ENCODE results near the gene TMEFF1. TPM values are rescaled to one million over a fixed set of nuclear protein-coding genes. Genes with fewer than 3 reads are reported as not detected.
A peak's percentile ranks its signal among the peaks of the same experiment; 100 is the strongest.

The TMEFF1 gene
- total RNA-seq, 1 experiment from 2014 or later: 65.5 TPM

DNA sequence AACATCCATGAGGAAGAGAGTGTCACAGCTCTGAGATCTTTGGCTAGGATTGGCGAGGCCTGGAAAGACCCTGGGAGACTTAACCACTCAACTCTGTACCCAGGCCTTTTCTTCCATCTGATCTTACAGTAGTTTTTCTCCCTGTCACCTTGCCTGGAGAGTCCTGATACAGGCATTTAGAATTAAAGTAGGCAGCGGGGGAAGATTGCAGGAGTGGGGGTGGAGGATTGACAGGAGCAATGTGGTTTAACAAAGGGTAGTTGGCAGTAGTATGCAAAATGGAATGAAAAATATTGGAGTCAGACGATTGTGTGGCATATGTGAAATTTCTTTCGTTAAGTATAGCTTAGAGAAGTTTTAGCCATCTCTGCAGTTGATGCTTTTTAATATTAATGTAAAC lies 16.9 kb downstream of the TMEFF1 start:
- Histone ChIP-seq H2BK20ac (ENCODE audit: low read depth, low read length, poor library complexity, severe bottlenecking) (no peak overlapping the region), H4K8ac (replicated peaks; ENCODE audit: insufficient read length, low read depth, low read length) (no peak overlapping the region), H2BK5ac (ENCODE audit: insufficient read length, low read length) (no peak overlapping the region), H3K23ac (ENCODE audit: insufficient read length, low read depth, low read length) (no peak overlapping the region), H4K91ac (ENCODE audit: insufficient read length, low read depth, low read length) (no peak overlapping the region), H3K23me2 (ENCODE audit: insufficient read length, low read depth, low read length, poor library complexity, severe bottlenecking) (no peaks in the 10 kb centered on the region), H3K9ac (ENCODE audit: extremely low read depth, insufficient read length, low read length) (no peak overlapping the region), H3K9me3 (ENCODE audit: control insufficient read depth, low read depth, low read length) (no peaks in the 10 kb centered on the region), H3K27ac (ENCODE audit: insufficient read length, low read depth, low read length) (no peak overlapping the region), H4K5ac (ENCODE audit: insufficient read length, low read depth, low read length) (no peak overlapping the region), H2AFZ (ENCODE audit: low read length) (no peak overlapping the region), H3K79me1 (ENCODE audit: insufficient read depth, low read depth, low read length, poor library complexity, severe bottlenecking) (peaks cover 19% of the 10 kb centered on the region), H2AK5ac (ENCODE audit: insufficient read length, low read length) (no peak overlapping the region), H4K20me1 (ENCODE audit: control insufficient read depth, insufficient read depth, insufficient read length) (no peaks in the 10 kb centered on the region), H3K79me2 (ENCODE audit: insufficient read depth, low read length) (peaks cover 29% of the 10 kb centered on the region; the same call in 1 of the 2 replicates), H2BK15ac (ENCODE audit: low read depth, low read length) (no peak overlapping the region), H3T11ph (ENCODE audit: low read length) (no peak overlapping the region), H3K4me1 (ENCODE audit: insufficient read depth, low read length) (peaks cover 11% of the 10 kb centered on the region; the same call in 1 of the 2 replicates), H3K14ac (ENCODE audit: insufficient read depth, low read length) (no peak overlapping the region), H3K4me2 (ENCODE audit: insufficient read depth, insufficient read length, low read length) (no peak overlapping the region), H3K4ac (ENCODE audit: low read depth, low read length) (no peak overlapping the region), H2BK12ac (ENCODE audit: insufficient read length, low read depth, low read length) (no peak overlapping the region), H3K18ac (ENCODE audit: insufficient read length, low read depth, low read length) (no peak overlapping the region), H2BK120ac (ENCODE audit: low read depth, low read length, poor library complexity, severe bottlenecking) (no peak overlapping the region), H3K27me3 (ENCODE audit: insufficient read depth, low read length) (no peaks in the 10 kb centered on the region), H3K56ac (ENCODE audit: insufficient read length, low read depth, low read length) (no peak overlapping the region)
- H3K4me1 Mint-ChIP-seq: peaks cover 33 to 55% of the 10 kb centered on the region in 2 experiments
- H3K27me3 Mint-ChIP-seq (ENCODE audit: low read depth): no peaks in the 10 kb centered on the region
- H3K4me3 Mint-ChIP-seq: no peak overlapping the region
- no peak for TF ChIP-seq CTCF (conservative IDR thresholded peaks at IDR 0.05)
- no peaks in the 10 kb centered on the region; a peak in 1 of 7 replicates for H3K36me3 Mint-ChIP-seq (ENCODE audit: insufficient read depth in 1 of 3, low read depth in 3 of 3)
- WGBS (ENCODE audit: extremely low coverage, insufficient read length, low lambda C conversion rate): no CpG with 5 or more reads among the region's 4 CpGs
- no peaks in the 10 kb centered on the region; a peak in 1 of 5 replicates for H3K9me3 Mint-ChIP-seq
- DNase-seq: no peak
- H3K27ac Mint-ChIP-seq: peak overlapping the region in 1 of 3 experiments; percentile 38; a peak in 2 of 7 replicates
